Adipose tissue (tissue), 3 donors: Measurements from ENCODE around the gene SH3BP2. TPM values are rescaled to one million over a fixed set of nuclear protein-coding genes. Genes with fewer than 3 reads are reported as not detected.

Experiments
- H3K27ac ChIP-seq: one replicate; pipeline ENCODE4 v1.5.1; 2013; ENCODE audit warnings: low read depth, low read length
- WGBS, 3 donors: extraction: QIAGEN DNeasy Blood & Tissue Kit; methylation state at CpG; one replicate each; pipeline ENCODE4 v1.1.7; 2013; 5-methylcytosine and 5-hydroxymethylcytosine counted together
- polyA plus RNA-seq, 3 donors: library from polyadenylated mRNA; stranded (reverse); fragments of 200-250 nt; gene quantifications; one replicate each; pipeline ENCODE4 v1.2.3, GENCODE V29; 2013
- donor health status: healthy with polysubstance abuse.
- donor health status: Bipolar disorder and iron deficiency.
- donor health status: healthy.

Gene SH3BP2
- polyA plus RNA-seq, 3 donors, result 12.0 to 37.1 (median 24.5) TPM

- WGBS, 3 donors, result 85 to 93% (median 88%) methylated on average over 3 of the region's 3 CpGs
- H3K27ac ChIP-seq, result no peak overlapping the region
Observed at GRCh38 chr4:2875556-2875955, 82.7 kb downstream of the SH3BP2 start.

GRCh38 chr4:2878346-2878745 lies 85.5 kb downstream of the SH3BP2 start:
- WGBS, 3 donors, result 85 to 92% (median 86%) methylated on average over 5 of the region's 5 CpGs
- no peak overlapping the region for H3K27ac ChIP-seq

GRCh38 chr4:2879026-2879425 lies 86.1 kb downstream of the SH3BP2 start:
- WGBS, 3 donors, result 76 to 85% (median 82%) methylated on average over 5 of the region's 5 CpGs
- no peak overlapping the region for H3K27ac ChIP-seq

- H3K27ac ChIP-seq, result no peak overlapping the region
- WGBS, 3 donors, result 74 to 86% (median 80%) methylated on average over 3 of the region's 3 CpGs
Observed at GRCh38 chr4:2881431-2881830, 88.5 kb downstream of the SH3BP2 start.

GRCh38 chr4:2882341-2882740 lies 89.5 kb downstream of the SH3BP2 start:
- WGBS, 3 donors, result 95 to 100% (median 97%) methylated on average over 1 of the region's 1 CpG
- no peak overlapping the region for H3K27ac ChIP-seq

- WGBS, 3 donors, result 95 to 96% (median 96%) methylated on average over 9 of the region's 9 CpGs
- no peak overlapping the region for H3K27ac ChIP-seq
Observed at GRCh38 chr4:2886161-2886560, 93.3 kb downstream of the SH3BP2 start.

- H3K27ac ChIP-seq, result no peak overlapping the region
- 53 to 76% (median 73%) methylated on average over 6 of the region's 6 CpGs for WGBS, 3 donors
Observed at GRCh38 chr4:2886622-2887021, 93.7 kb downstream of the SH3BP2 start.

- WGBS, 3 donors, result 79 to 83% (median 81%) methylated on average over 3 of the region's 3 CpGs
Observed at GRCh38 chr4:2887343-2887742, 94.5 kb downstream of the SH3BP2 start.

GRCh38 chr4:2888886-2889285 lies 96.0 kb downstream of the SH3BP2 start:
- H3K27ac ChIP-seq, result no peak overlapping the region
- 78 to 95% (median 89%) methylated on average over 3 of the region's 3 CpGs for WGBS, 3 donors

More at GRCh38 chr4:2887343-2887742, 94.5 kb downstream of the SH3BP2 start:
- H3K27ac ChIP-seq, result no peak overlapping the region

Other genes with a start within 250 kb of the SH3BP2 start
- gene TNIP2, start 36.7 kb upstream of the SH3BP2 start, polyA plus RNA-seq, result 10 to 100 TPM; 18.2 to 52.9 (median 52.5) TPM
- 100 to 1,000 TPM in 2 of 3 donors, 10 to 100 TPM in 1; 66.5 to 270 (median 154) TPM for gene ADD1, start 50.8 kb downstream of the SH3BP2 start, polyA plus RNA-seq
- gene NOP14, start 170.3 kb downstream of the SH3BP2 start, polyA plus RNA-seq, result 10 to 100 TPM; 19.2 to 22.6 (median 19.9) TPM
- gene GRK4, start 170.5 kb downstream of the SH3BP2 start, polyA plus RNA-seq, result 1 to 10 TPM; 3.4 to 5.4 (median 3.4) TPM